ENCODE measurements around the gene PDE4D. TPM values are rescaled to one million over a fixed set of nuclear protein-coding genes. Genes with fewer than 3 reads are reported as not detected.

Gene PDE4D
- total RNA-seq, 1 experiment from 2014 or later: 2.4 TPM

- Histone ChIP-seq H3K4me3 (ENCODE audit: low read depth in 2 of 2, low read length in 2 of 2) (no peak overlapping the region), H3K27ac (ENCODE audit: low read length) (no peak overlapping the region), H3K9me3 (ENCODE audit: control insufficient read depth, insufficient read depth, low read depth, low read length) (no peaks in the 10 kb centered on the region), H3K27me3 (ENCODE audit: control insufficient read depth, insufficient read depth, low read length) (no peaks in the 10 kb centered on the region), H3K4me1 (ENCODE audit: control insufficient read depth, insufficient read depth, low read length) (no peaks in the 10 kb centered on the region), H3K36me3 (ENCODE audit: control insufficient read depth, insufficient read depth, low read length) (no peaks in the 10 kb centered on the region)
- intact Hi-C loops (cut with micrococcal nuclease; ENCODE audit: unreplicated experiment): no loop called here
- ATAC-seq (no peak), DNase-seq (ENCODE audit: low read depth, low spot score) (no peak)
- CTCF ChIA-PET: no interaction called here
- in situ Hi-C loops (cut with HindIII; ENCODE audit: low pct_unique_long_range_greater_than_20kb, low sequenced_read_pairs): no loop called here
- POLR2A ChIA-PET: no interaction called here
- no TSS peak for BruUV-seq (replicated peaks)
- TF ChIP-seq SIN3A (IDR thresholded peaks at IDR 0.05; ENCODE audit: borderline replicate concordance, insufficient read depth, low read depth, low read length) (no peak), POLR2AphosphoS5 (IDR thresholded peaks at IDR 0.05; ENCODE audit: low read depth, low read length) (no peak), CTCF (IDR thresholded peaks at IDR 0.05) (no peak), REST (IDR thresholded peaks at IDR 0.05; ENCODE audit: insufficient read depth in 1 of 2, low read depth in 2 of 2, low read length in 1 of 2) (no peak), TCF7L2 (IDR thresholded peaks at IDR 0.05; ENCODE audit: low read depth, low read length) (no peak)
These were observed 53.3 kb downstream of the PDE4D start for GRCh38 chr5:59840200-59840601.

DNA sequence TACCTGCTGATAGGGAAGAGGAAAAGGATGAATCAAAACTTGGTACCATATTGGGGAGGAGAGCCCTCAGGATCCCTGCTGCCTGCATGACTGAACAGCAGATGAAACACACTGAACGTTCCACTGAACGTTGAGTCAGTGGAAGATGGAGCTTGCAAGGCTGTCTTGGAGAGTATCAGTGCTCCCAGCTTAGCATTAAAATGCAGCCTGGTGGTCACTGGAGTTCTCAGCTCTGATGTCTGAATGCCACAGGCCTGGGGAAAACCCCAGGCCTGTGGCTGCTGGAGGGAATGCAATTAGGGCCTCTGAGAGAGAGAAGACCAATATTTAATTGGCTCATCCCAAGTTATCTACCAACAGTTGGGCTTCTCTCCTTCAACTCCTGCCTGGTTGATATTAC is 54.5 kb downstream of the PDE4D start:
- ChIA-PET POLR2A (no interaction called here), CTCF (no interaction called here)
- no peaks in the 10 kb centered on the region for H3K9me3 ChIP-seq (ENCODE audit: control insufficient read depth, insufficient read depth, low read depth, low read length)
- ATAC-seq (no peak), DNase-seq (ENCODE audit: low read depth, low spot score) (no peak)
- no TSS peak for BruUV-seq (replicated peaks)
- TF ChIP-seq SIN3A (IDR thresholded peaks at IDR 0.05; ENCODE audit: borderline replicate concordance, insufficient read depth, low read depth, low read length) (no peak), POLR2AphosphoS5 (IDR thresholded peaks at IDR 0.05; ENCODE audit: low read depth, low read length) (no peak), CTCF (IDR thresholded peaks at IDR 0.05) (no peak), REST (IDR thresholded peaks at IDR 0.05; ENCODE audit: insufficient read depth in 1 of 2, low read depth in 2 of 2, low read length in 1 of 2) (no peak), TCF7L2 (IDR thresholded peaks at IDR 0.05; ENCODE audit: low read depth, low read length) (no peak)
- in situ Hi-C loops (cut with HindIII; ENCODE audit: low pct_unique_long_range_greater_than_20kb, low sequenced_read_pairs): no loop called here
- H3K4me3 ChIP-seq (ENCODE audit: low read depth in 2 of 2, low read length in 2 of 2): no peak overlapping the region
- intact Hi-C loops (cut with micrococcal nuclease; ENCODE audit: unreplicated experiment): no loop called here
- H3K4me1 ChIP-seq (ENCODE audit: control insufficient read depth, insufficient read depth, low read length): no peaks in the 10 kb centered on the region
- H3K27me3 ChIP-seq (ENCODE audit: control insufficient read depth, insufficient read depth, low read length): no peaks in the 10 kb centered on the region
- no peak overlapping the region for H3K27ac ChIP-seq (ENCODE audit: low read length)
- no peaks in the 10 kb centered on the region for H3K36me3 ChIP-seq (ENCODE audit: control insufficient read depth, insufficient read depth, low read length)
